Upper lobe of left lung (tissue), 6 donors: ENCODE data around the gene FAM227B. TPM values are rescaled to one million over a fixed set of nuclear protein-coding genes. Genes with fewer than 3 reads are reported as not detected.
A peak's percentile ranks its signal among the peaks of the same experiment; 100 is the strongest.

Source experiments
- ATAC-seq, 2 donors: fragments of 200-7000 bp; cut with Tn5 transposase; one replicate each; pipeline ENCODE4 v1.9.1; 2022; ENCODE audit warnings: mild to moderate bottlenecking in 2 of 2, moderate library complexity in 2 of 2; ENCODE audit not compliant: low FRiP score in 2 of 2
- DNase-seq, 2 donors: peaks; one replicate each; pipeline ENCODE4 v3.0.0-alpha.2; 2019 to 2020
- H3K27ac ChIP-seq, 4 donors: fragments of 200-600 bp; sonication (generic); one replicate each; pipeline ENCODE4 v1.5.1; 2016 to 2019
- H3K27me3 ChIP-seq, 4 donors: fragments of 200-600 bp; sonication (generic); one replicate each; pipeline ENCODE4 v1.5.1; 2017 to 2019
- H3K36me3 ChIP-seq, 4 donors: fragments of 200-600 bp; sonication (generic); one replicate each; pipeline ENCODE4 v1.5.1; 2016 to 2019
- H3K4me1 ChIP-seq, 4 donors: fragments of 200-600 bp; sonication (generic); one replicate each; pipeline ENCODE4 v1.5.1; 2018 to 2019
- H3K4me3 ChIP-seq, 4 donors: fragments of 200-600 bp; sonication (generic); one replicate each; pipeline ENCODE4 v1.5.1; 2017 to 2019; ENCODE audit warnings: mild to moderate bottlenecking in 2 of 4, moderate library complexity in 1 of 4
- H3K9me3 ChIP-seq, 4 donors: fragments of 200-600 bp; sonication (generic); one replicate each; pipeline ENCODE4 v1.5.1; 2018 to 2019
- EP300 ChIP-seq, 4 donors: sonication (generic); formaldehyde crosslinking; IDR thresholded peaks; one replicate each; pipeline ENCODE4 v1.5.1; 2017; ENCODE audit warnings: antibody characterized with exemption in 4 of 4, control low read depth in 2 of 4
- POLR2A ChIP-seq, 4 donors: fragments of 450-650 bp; IDR thresholded peaks; one replicate each; pipeline ENCODE4 v1.5.1; 2016 to 2017; ENCODE audit warnings: antibody characterized with exemption in 4 of 4, mild to moderate bottlenecking in 2 of 4
- POLR2AphosphoS5 ChIP-seq, 2 donors: sonication (generic); formaldehyde crosslinking; IDR thresholded peaks; one replicate each; pipeline ENCODE4 v1.5.1; 2017; ENCODE audit warnings: antibody characterized with exemption in 2 of 2
- WGBS, 2 donors: methylation state at CpG; one replicate each; pipeline ENCODE4 v1.1.5; 2017 to 2018; 5-methylcytosine and 5-hydroxymethylcytosine counted together
- total RNA-seq, 6 donors: library from RNA; depleted of rRNA in 4 of 6; stranded (reverse); fragments of >200 nt in 4 of 6; gene quantifications; one replicate each; pipeline versions ENCODE4 v1.1.0 to v1.2.1, GENCODE V29; 2016 to 2021
- TF ChIP-seq, protein P1 (sequence below), 6 experiments: fragments of 450-650 bp in 4 of 6; fragments of 200-600 bp in 2 of 6; sonication (generic) in 2 of 6; IDR thresholded peaks; one replicate each; pipeline ENCODE4 v1.5.1; 2016 to 2019; ENCODE audit warnings: antibody characterized with exemption in 6 of 6
- donor health status: DM: no; HTN: no; CAD: no; lungs with moderate emphysema.
- donor health status: DM: no; HTN: yes; CAD: no; lungs with severe emphysema.

The FAM227B gene
- total RNA-seq, 6 donors from 2014 or later, result 2.6 to 25.1 (median 2.9) TPM; not detected in 1

DNA sequence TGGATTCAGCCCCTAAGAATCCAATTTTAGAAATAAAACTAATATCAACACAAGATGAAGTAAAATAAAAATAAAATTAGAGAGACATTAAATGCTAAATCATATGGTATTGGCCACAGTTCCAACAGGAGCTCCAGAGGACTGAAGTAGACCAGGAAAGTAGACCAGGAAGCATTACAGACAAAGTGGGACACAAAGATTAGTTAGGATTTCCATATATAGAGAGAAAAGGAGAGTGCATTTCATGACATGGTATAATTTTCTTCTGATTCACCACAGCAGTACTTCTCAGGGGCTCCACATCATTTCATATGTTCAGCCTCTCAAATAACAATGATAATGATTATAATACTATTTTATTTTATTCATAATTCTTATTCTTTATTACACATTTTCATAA, 179.3 kb downstream of the FAM227B start:
- H3K9me3 ChIP-seq, result no peaks in the 10 kb centered on the region
- ATAC-seq (no peak), DNase-seq (no peak)
- no peak overlapping the region for H3K27ac ChIP-seq
- H3K27me3 ChIP-seq, result no peaks in the 10 kb centered on the region
- H3K4me1 ChIP-seq, result peaks cover 4 to 15% (median 11%) of the 10 kb centered on the region in 4 donors
- no peaks in the 10 kb centered on the region for H3K36me3 ChIP-seq
- no peak overlapping the region for H3K4me3 ChIP-seq
- TF ChIP-seq, protein P1, sequence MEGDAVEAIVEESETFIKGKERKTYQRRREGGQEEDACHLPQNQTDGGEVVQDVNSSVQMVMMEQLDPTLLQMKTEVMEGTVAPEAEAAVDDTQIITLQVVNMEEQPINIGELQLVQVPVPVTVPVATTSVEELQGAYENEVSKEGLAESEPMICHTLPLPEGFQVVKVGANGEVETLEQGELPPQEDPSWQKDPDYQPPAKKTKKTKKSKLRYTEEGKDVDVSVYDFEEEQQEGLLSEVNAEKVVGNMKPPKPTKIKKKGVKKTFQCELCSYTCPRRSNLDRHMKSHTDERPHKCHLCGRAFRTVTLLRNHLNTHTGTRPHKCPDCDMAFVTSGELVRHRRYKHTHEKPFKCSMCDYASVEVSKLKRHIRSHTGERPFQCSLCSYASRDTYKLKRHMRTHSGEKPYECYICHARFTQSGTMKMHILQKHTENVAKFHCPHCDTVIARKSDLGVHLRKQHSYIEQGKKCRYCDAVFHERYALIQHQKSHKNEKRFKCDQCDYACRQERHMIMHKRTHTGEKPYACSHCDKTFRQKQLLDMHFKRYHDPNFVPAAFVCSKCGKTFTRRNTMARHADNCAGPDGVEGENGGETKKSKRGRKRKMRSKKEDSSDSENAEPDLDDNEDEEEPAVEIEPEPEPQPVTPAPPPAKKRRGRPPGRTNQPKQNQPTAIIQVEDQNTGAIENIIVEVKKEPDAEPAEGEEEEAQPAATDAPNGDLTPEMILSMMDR (IDR thresholded peaks at IDR 0.05), result no peak
- TF ChIP-seq POLR2AphosphoS5 (IDR thresholded peaks at IDR 0.05) (no peak), POLR2A (IDR thresholded peaks at IDR 0.05) (no peak), EP300 (IDR thresholded peaks at IDR 0.05) (no peak)

DNA sequence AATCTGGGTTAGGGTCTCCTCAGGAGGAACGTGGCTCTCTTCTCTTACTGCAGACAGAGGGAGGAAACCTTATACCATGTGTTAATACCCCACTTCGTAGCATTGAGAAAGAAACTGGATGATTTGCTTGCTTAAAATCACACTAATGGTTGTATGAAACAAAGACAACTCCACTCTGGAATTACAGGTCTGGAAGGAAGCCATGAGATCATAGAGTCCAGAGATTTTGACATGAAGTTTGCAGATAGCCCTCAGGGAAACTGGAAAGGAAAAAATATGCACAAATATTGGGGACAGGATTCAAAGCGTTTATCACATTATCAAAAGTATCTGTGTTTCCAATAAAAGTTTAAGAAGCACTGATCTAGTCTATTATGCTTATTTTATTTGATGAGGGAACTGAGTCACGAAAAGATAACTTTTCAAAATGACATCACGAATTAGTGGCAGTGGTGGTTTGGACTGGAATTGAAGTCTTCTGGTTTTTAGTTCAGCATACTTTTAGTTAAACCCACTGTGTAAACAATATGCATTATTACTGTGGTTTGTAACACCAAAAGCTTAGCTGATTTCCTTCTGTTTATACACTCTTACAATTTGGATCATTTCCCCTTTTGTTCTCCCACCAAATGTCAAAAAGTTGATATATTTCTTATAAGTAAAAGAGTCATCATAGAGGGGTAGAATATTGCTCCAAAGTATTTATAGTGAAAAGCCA, 180.8 kb downstream of the FAM227B start:
- no peaks in the 10 kb centered on the region for H3K9me3 ChIP-seq
- TF ChIP-seq POLR2A (IDR thresholded peaks at IDR 0.05) (no peak), POLR2AphosphoS5 (IDR thresholded peaks at IDR 0.05) (no peak), EP300 (IDR thresholded peaks at IDR 0.05) (no peak)
- TF ChIP-seq, protein P1 (IDR thresholded peaks at IDR 0.05), result no peak
- H3K4me3 ChIP-seq, result no peak overlapping the region
- DNase-seq, result no peak
- peaks cover 4 to 15% (median 11%) of the 10 kb centered on the region in 4 donors for H3K4me1 ChIP-seq
- no peaks in the 10 kb centered on the region for H3K27me3 ChIP-seq
- H3K27ac ChIP-seq, result no peak overlapping the region
- WGBS, 2 donors, result 58 to 60% methylated on average over 5 of the region's 5 CpGs
- H3K36me3 ChIP-seq, result no peaks in the 10 kb centered on the region
- ATAC-seq, result no peak

DNA sequence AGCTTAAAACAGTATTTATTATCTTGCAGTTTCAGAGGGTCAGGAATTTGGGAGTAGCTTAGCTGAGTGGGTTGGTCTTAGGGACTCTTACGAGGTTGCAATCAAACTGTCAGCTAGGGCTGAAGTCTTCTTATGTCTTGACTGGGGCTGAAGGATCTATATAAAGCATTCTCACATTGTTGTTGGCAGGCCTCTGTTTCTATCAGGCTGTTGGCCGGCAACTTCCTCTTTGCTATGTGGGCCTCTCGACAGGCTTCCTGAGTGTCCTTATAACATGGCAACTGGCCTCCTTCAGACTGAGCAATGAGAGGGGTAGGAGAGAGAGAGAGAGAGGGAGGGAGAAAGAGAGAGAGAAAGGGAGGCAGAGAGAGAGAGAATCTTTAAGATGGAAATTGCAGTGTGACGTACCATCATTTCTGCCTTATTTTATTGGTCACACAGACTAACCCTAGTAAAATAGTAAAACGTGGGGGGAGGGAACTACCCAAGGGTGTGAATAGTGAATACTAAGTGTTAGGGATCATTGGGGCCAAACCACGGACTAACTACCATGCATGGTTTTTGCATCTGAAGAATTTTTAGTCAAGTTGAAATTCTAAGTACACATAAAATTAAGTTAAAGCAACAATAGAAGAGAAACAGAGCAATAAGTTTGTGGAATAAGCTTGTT, 181.5 kb downstream of the FAM227B start:
- ATAC-seq (peak; percentile 69 to 78), DNase-seq (peak in 1 of 2 donors; percentile 77)
- H3K4me1 ChIP-seq, result peaks cover 4 to 15% (median 11%) of the 10 kb centered on the region in 4 donors
- no peaks in the 10 kb centered on the region for H3K9me3 ChIP-seq
- H3K27ac ChIP-seq, result peak overlapping the region in 2 of 4 donors; percentile 9 to 52
- WGBS, 2 donors, result 27 to 30% methylated on average over 6 of the region's 6 CpGs
- TF ChIP-seq POLR2A (IDR thresholded peaks at IDR 0.05), result no peak
- no peak for TF ChIP-seq EP300 (IDR thresholded peaks at IDR 0.05)
- TF ChIP-seq POLR2AphosphoS5 (IDR thresholded peaks at IDR 0.05), result no peak
- TF ChIP-seq, protein P1 (IDR thresholded peaks at IDR 0.05), result no peak
- no peaks in the 10 kb centered on the region for H3K36me3 ChIP-seq
- H3K4me3 ChIP-seq, result no peak overlapping the region
- H3K27me3 ChIP-seq, result no peaks in the 10 kb centered on the region

DNA sequence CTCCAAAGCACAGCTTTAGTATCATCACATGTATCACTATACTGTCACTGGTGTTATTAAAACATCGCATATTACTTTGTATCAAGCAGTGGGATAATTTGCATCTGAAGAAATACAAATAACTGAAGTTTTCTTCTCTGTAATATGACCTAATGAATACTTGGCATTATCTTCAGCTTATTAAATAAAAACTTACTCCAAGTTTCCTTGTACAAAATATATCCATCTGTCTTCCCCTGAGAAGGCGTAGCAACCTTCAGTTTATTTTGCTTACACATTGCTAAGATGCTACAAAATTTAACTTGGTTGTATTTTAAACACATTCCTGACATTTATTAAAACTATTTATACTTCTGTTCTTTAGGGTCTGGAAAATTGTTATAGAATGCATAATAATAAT, 183.9 kb downstream of the FAM227B start:
- peaks cover 4 to 15% (median 11%) of the 10 kb centered on the region in 4 donors for H3K4me1 ChIP-seq
- H3K27me3 ChIP-seq, result no peaks in the 10 kb centered on the region
- DNase-seq (no peak), ATAC-seq (no peak)
- WGBS, 2 donors, result 84 to 86% methylated on average over 2 of the region's 2 CpGs
- TF ChIP-seq EP300 (IDR thresholded peaks at IDR 0.05) (no peak), POLR2A (IDR thresholded peaks at IDR 0.05) (no peak), POLR2AphosphoS5 (IDR thresholded peaks at IDR 0.05) (no peak)
- TF ChIP-seq, protein P1 (IDR thresholded peaks at IDR 0.05), result no peak
- no peaks in the 10 kb centered on the region for H3K36me3 ChIP-seq
- no peaks in the 10 kb centered on the region for H3K9me3 ChIP-seq
- H3K4me3 ChIP-seq, result no peak overlapping the region
- no peak overlapping the region for H3K27ac ChIP-seq
